Retina (tissue), 1 donor: ENCODE measurements around the gene ADCY9.

Source experiments
- DNase-seq: peaks from one replicate; pipeline ENCODE4 v3.0.0-alpha.2; 2016

ADCY9 gene

DNA sequence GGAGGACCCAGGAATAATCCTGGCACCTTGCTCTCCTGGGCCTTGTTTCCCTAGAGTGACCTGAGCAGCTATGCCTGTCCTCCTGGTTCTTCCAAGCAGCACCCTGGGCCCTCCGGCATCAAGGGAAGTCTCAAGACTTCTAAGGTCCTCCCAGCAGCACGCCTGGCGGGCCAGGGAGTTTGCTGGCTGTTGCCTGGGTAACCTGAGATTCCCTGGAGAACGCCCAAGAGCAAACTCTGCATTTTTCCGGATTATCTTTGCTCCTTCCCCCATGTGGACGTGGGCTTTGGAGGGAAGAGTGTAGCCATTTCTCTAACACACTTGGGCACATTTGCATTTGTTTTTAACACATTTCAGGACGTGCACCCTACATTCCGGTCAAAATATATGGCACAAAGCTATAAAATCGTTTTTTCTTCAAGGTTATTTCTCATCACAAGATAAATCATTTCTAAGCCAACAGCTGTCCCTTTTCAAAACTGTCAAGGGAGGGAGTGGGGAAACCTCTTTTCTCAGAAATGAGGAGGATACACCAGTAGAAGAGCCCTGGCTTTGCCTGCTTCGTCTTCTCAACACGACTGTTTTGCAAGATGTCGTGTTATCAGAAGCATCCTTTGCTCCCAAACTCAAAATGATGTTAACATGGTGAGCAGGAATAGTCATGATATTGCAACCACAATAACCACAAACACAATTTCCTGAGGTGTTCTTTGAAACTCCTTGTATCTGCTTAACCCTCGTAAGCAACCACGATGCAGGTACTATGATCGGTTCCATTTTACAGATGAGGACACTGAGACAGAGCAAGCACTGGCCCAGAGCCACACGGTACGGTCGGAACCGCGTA lies 116.5 kb downstream of the ADCY9 start:
- DNase-seq, result peak; percentile 46

DNA sequence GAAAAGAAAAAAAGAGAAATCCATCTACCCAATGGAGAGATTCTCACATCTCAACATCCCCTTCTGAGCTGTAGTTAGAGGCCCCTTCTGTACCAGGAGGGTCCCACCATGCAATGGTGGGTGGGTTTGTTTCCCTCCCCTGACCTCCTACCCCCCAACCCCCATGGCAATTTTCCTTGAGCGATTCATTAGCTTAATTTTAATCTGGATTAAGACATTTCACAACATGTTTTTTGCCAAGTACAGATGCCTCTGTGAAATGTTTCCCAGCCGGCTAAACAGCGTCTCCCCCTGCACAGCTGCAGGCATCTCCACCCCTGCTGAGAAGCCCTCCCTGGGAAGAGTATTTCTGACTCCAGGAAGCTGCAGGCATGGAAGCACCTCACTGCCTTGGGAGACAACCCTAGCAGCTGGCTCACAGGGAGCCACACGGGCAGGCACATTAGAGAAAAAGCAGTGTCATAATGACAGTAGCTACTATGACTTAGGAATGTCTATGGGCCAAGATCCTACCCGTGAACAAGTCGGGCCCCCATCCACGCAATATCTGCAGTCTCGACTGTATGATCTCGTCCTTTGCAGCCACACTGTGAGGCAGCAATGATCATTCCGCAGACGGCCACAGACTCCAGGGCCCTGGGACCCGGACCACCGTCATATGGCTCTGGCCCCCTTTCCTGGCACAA lies 117.3 kb downstream of the ADCY9 start:
- no peak for DNase-seq

DNA sequence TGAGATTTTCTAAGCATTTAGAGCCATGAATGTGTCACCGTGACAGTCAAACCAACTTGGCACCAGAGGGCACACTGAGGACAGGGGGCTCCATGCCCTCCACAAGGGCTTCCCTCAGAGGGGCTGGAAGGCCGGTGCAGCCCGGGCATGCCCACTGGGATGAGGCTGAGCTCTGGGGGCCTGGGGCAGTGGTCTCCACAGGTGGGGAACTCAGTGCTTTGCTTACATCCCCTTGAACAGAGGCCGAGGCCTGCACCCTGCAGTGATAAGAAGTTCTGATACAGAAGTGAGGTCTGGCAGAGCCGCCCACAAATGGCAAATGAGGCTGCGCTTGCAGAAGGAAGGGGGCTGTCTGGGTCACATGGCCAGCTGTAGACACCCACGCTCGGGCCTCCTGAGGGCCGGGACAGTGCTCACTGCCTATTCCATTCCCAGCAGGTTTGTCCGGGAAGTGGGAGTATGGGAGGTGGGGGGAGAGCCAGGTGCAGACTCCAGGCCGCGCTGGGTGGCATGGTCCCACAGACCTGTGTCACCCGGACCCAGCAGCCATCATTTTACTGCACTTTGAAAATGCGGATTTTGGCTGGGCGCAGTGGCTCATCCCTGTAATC lies 118.9 kb downstream of the ADCY9 start:
- no peak for DNase-seq

DNA sequence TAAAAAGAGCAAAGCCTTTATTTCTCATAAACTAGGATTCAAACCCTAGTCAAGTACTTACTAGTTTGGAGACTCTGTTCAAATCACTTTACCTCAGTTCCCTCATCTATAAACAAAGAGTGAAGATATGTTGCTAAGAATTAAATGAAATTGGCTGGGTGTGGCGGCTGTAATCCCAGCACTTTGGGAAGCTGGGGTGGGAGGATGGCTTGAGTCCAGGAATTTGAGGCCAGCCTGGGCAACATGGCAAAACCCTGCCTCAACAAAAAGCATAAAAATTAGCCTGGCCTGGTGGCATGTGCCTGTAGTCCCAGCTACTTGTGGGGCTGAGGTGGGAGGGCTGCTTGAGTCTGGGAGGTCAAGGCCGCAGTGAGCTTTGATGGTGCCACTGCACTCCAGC lies 121.2 kb downstream of the ADCY9 start:
- no peak for DNase-seq

DNA sequence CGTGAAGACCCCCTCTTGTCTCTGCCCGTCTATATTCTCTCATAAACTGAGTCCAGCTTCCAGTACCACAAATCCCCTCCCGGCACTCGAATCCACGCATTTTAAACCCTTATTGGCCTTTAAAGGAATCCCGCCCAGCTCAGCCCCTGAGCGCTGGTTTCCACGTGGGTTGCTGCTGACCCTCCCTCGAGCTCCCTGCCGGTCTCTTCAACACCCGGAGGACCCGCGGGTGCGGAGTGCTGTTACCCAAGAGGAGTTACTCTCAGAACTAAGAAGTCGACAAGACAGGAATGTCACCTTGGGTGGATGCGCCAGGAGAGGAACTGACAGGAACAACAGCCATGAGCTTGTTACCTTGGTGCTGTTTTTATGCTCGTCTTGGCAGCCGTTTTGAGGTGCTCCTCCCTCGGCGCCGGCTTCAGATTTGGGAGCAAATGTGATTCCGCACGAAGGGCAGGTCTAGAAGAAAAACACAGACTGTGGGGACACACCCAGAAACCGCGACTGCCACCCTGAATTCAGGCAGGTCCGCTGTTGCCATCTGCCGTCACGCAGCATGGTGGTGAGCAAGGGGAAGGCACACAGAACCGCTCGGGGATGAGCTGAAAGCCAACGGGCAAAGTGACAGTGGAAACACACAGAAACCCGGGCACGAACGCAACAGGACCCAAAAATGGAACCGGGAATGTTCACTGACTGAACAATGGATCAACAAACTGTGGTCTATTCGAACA lies 123.0 kb downstream of the ADCY9 start:
- DNase-seq, result no peak

DNA sequence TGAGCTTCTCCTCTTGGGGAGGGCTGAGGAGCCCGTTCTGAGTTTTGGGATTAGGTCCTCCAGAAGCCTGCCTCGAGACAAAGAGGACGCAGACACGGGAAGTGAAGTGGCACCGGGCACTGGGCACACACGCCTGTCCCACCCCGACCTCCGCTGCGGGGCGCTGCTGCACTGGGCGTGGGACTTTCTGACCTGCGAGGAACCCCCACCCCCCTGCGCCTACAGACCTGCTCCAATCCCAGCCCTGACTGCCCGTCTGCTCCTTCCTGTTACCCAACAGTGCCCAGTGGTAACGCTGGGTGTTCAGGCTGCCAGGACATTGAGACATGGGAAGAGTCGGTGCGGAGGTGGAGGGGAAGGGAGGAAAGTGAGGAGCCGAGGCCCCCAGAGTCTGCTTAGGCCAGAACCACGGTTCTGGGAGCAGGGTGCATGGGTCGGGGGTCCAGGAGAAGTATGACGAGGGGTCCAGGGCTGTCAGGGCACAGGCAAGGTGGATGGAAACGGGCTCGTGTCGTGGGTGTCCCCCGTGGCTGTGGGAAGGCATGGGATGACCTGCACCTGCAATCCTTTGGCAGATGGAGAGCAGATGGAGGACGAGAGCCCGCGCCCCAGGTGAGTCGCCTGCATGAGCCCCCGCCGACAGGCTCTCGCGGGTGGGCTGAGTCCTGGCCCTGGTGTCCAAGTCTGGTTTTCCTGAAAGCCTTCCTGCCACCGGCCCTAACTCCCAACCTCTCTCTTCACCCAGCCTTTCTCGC lies 123.8 kb downstream of the ADCY9 start:
- no peak for DNase-seq

DNA sequence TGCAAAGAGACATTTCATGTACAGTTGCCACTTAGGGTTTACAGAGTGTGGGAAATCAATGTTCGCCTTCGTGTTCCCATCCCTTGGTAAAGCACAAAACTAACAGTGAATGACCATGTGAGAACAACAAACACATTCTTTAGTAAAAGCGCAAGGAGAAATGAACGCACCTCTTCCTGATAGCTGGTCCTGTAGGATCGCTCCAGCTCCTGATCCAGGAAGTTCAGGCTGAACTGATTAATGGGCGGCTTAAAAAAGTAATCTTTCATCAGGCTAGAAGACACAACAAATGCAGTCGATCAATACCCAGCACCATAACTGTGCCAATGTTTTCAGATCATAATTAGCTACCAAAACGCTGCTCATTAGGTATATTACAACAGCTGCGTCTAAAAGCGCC lies 127.4 kb downstream of the ADCY9 start:
- DNase-seq, result no peak

DNA sequence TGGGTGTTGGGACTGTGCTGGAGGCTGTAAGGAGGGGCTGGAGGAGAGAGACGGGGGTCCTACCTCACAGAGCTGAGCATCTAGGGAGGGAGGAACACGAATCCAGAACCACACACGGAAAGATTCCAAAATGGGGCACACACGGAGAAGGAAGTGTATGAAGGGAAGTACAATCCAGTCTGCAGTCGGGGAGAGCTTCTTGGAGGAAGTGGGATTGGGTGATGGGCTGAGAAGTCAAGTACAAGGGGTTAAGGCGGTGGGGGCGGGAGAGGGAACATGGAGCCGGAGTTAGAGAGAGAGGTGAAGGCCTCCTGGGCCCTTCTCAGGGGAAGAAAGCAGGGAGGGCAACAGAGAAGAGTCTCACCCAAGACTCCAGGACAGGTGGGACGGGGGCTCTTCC lies 128.2 kb downstream of the ADCY9 start:
- DNase-seq, result no peak

DNA sequence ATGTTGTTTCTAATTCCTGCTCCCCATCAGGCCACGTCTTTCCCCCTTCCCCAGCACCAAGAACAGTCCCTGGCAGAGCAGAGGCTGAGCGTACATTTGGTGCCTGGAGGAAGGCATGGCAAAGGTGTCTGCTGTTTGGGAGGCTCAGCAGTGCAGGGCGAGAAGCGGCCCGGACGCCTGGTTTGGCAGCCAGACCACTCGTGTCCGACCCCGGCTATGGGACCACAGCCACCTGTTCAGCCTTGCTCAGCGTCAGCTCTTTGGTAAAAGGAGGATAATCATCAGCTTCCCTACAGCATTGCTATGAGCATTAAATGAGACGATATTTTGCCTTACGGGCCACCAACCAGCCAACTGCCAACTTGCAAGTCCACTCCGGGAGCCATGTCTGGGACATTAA lies 129.0 kb downstream of the ADCY9 start:
- no peak for DNase-seq

DNA sequence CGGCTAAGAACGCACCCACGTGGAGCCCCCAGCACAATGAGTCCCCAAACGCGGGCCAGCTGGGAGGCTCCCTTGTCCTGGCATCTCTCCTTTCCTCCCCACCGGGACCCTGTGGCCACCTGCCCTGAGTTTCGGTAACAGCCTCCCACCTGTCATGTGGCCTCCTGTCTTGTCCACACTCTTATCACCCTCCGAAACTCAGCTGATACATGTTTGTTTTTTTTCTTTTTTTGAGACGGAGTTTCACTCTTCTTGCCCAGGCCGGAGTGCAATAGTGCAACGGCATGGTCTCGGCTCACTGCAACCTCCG lies 130.1 kb downstream of the ADCY9 start:
- DNase-seq, result no peak

DNA sequence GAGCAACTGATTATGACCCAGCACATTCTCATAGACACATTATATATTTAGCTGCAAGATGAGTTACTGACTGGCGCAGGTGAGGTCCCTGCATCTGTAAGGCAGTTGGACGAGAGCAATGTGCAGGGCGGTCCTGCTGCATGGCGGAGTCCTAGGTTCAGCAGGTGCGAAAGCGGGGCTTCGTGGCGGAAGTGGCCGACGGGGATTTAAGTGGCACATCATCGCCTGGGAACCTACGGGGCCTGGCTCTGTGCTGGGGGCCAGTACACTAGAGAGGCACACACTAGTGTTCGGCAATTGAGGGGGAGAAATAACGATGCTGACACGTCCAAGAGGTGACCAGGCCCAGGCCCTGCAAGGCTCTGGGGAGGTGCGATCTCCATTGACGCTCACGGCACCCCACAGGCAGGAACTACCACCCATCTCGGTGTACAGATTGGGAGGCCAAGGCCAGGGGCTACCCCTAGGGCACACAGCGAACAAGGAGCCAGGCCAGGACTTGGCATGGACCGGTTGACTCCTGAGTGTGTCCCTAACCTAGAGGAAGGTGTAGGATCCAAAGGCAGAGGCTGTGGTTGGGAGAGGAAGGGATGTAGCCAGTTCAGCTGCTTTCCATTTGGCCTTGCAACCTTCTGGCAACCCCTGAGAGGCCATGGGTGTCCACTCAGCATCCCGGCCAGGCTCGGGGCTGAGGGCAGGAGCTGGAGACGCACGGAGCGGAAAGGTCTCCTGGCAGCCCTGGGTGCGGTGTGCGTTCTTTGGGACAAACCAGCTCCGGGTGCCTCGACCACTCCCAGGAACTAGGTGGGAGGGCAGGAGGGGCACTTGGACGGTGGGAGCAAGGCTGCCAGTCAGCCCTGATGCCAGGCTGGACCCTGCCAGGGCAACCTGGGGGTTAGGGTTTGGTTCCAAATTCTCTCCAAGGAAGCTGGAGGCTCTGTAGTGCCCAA lies 131.9 kb downstream of the ADCY9 start:
- no peak for DNase-seq

DNA sequence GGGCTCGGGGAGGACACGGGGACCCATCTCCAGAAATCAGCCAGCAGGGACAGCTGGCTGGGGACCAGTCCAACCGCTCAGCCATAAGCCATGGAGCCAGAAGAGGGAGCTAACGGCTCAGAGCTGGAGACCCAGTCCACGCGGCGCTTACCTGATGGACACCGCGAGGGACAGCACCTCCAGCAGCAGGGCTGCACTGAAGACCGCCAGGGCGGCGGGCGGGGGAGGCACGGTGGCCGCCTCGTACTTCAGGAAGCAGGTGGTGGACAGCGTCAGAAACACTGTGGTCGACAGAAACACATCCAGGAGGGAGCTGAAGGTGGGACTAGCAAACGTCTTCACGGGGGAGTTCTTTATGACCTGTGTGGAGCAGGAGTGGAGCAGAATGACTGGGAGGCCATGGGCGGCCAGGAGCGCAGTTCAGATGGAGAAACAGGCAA lies 133.1 kb downstream of the ADCY9 start:
- peak; percentile 77 for DNase-seq

DNA sequence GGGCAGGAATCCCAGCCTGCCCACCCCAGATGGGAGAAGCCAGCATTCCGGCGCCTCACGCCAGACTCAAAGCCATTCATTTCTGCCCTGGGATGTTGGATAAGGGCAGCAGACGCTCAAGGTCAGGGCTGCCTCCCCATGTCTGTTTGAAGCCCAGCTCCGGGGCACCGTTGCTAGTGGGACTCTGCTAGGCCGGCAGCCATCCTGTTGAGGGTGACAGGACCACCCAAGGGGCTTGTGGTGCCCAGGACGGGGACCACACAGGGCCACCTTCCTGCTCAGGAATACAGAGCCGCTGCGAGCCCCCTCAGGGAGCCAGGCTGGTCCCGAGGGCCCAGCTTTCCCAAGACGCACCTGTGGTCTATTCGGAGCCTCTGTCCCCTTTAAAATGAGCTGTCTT lies 134.0 kb downstream of the ADCY9 start:
- DNase-seq, result no peak

DNA sequence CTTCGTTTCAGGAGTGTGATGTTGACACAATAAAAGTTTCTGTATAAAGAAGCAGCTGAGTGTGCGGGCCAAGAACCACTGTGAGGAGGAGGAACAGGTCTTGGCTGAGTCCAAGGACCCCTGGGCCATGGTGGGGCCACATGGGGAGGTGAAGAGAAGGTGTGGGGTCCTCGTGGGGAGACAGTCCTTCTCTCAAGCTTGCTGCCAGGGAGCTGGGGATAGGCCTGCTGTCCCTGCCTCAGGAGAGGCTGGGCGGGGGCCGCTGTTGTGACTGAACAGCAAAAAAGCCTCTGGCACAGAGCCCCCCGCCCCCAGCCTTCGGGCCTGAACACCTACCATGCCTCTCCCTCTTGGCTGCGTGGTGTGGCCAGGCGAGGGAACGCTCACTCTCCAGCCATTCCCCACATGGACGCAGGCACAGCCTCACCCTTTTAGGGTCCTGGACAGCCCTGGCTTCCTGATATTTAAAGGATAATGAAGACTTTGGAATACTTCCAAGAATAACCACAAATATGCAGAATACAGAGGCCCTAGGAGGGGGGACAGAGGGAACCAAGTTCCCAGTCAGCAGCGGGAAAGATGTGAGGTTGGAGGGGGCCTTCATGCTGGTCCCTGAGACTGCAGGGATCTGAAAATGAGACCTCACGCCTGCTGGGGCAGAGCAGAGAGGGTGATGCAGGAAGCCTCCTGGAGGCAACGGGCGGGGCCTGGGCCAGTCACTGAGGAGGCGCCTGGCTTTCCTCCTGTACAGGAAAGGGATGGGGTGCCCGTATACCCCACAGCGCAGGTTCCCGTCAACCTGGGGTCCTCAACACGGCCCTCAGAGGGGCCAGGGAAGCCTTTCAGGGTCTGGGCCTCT lies 135.8 kb downstream of the ADCY9 start:
- no peak for DNase-seq

DNA sequence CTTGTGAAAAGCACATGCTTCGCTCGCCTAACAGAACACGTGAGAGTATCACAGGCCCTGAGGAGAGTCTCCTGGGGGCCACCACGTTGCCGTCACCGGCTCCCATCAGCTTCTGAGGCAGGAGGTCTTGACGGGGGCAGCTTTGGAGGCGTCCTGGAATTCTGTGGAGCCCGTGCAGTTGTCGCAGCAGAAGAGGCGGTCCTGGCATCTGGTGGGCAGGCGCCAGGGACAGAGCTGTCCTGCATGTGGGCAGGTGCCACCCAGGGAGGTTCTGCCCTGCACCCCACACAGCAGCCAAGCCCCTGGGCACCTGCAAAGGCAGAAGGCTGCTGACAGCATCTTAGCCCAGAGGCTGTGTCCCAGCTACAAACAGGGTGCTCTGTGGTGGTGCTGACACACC lies 136.7 kb downstream of the ADCY9 start:
- DNase-seq, result no peak

DNA sequence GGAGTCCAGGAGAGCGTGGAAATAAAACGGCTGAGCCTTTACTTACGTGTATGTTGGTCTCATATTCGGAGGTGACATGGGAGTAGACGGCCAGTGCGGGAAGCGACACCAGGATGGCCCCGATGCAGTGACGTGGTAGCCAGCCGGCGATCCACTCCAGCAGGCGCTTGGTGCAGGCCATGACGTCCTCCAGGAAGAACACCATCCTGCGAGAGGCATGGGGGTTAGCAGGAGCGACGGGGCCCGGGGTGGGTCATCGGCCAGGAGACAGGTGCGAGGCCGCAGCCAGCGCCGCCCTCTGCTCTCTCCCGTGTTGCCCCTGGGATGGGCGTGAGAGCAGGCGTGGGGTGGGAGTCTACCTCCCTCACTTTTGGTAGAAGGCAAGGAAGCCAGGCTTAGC lies 137.2 kb downstream of the ADCY9 start:
- no peak for DNase-seq

DNA sequence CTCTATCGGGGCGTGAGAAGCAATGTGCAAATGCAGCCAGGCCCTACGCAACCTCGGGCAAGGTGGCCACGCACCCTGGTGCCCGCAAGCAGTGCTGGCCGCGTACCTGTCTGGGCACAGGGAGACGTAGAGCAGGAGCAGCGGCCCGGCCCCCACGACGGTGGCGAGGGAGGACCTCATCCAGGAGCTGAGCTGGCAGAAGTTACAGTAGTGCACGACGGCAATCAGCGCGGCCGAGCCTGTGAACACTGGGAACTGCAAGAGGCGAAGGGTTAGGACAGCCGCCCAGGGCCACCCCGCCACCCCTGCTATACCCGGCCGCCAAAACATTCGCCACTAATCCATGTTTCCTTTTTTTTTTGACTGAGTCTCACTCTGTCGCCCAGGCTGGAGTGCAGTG lies 138.9 kb downstream of the ADCY9 start:
- DNase-seq, result no peak

DNA sequence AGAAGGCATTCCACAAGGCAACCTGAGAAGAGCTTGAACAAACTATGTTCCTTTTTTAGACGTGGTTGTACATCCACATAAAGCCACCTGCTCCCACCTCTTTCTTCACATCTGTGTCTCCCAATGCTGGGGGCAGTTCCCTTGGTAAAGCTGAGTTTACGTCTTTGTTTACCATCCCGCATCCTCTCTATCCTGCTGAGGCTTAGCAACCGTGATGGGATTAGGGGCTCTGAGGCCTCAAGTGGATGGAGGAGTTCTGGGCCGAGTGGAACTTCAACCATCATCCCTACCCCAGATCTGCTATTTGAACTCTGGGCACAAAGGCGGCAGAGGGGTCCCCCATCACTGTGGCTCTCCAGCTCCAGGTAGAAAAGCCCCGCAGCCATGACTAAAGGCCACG lies 141.5 kb downstream of the ADCY9 start:
- DNase-seq, result no peak

DNA sequence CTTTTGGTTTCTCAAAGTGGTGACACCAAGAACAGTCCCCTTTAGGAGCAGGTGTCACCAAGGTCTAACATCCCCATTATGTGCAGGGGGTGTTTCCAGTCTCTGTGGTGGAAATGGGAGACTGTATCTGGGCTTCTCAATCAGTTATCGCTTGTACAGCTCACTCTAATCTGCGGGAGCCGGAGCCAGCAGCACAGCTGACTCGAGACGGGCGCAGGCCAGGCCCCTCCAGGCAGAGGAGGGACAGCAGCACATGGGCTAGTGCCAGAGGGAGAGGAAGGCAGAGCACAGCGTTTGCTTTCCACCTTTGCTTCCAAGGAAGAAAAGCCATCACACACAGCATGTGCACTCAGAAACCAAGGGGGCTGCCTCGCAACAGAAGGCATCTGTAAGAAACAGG lies 144.5 kb downstream of the ADCY9 start:
- no peak for DNase-seq

DNA sequence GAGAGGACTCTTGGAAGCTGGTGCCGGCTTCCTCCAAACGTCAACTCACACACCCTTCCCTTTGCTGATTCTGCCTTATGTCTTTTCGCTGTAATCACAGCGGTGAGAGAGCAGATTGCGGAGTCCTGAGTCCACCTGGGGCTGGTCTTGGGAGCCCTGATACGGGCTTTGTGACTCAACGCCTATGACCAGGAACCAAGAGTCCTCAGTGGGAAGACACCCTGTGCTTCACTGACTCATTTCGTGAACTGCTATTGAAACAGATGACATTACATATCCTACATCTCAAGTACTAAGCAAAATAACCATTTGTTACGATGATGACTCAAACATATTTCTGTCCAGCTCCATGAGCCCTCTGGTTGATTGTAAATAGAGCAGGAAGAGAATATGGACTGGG lies 145.0 kb downstream of the ADCY9 start:
- DNase-seq, result no peak

DNA sequence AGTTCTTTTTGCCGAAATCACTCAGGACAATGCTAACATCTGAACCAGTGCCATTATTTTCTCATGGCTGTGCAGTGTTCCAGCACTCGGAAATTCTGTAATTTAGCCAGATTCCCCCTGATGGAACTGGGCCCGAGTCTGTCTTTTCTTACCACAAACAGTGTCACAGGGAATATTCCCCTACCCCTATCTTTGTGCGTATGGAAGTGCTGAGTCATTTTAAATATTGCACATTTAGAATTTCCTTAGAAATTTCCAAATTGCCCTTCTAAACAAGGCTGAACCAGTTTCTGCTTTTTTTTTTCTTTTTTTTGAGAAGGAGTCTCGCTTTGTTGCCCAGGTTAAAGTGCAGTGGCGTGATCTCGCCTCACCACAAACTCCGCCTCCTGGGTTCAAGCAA lies 147.7 kb downstream of the ADCY9 start:
- no peak for DNase-seq
